Measurements from ENCODE around the gene KCNB1.

The KCNB1 gene

GRCh38 chr20:49482621-49483017 lies at the start of gene KCNB1:
Gene KCNB1 (minus strand): TSS chr20:49482668. CDS start chr20:49482480, 188 bp downstream.
- DNase-seq, result no peak

DNA sequence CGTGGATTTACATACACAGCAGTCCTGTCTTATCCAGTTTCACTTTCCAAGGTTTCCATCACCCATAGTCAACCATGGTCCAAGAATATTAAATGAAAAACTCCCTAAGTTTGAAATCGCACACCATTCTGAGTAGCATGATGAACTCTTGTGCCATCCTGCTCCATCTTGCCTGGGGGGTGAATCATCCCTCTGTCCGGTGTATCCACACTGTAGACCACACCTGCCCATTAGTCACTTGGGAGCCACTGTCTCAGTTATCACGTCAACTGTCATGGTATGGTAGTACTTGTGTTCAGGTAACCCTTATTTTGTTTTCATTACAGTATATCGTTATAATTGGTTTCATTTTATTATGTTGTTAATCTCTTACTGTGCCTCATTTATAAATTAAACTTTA lies 47.0 kb upstream of the KCNB1 start:
- DNase-seq, result no peak

- no peak for DNase-seq
Measured at GRCh38 chr20:49526568-49526967, 44.1 kb upstream of the KCNB1 start.

GRCh38 chr20:49526056-49526455 lies 43.6 kb upstream of the KCNB1 start:
- DNase-seq, result no peak

DNA sequence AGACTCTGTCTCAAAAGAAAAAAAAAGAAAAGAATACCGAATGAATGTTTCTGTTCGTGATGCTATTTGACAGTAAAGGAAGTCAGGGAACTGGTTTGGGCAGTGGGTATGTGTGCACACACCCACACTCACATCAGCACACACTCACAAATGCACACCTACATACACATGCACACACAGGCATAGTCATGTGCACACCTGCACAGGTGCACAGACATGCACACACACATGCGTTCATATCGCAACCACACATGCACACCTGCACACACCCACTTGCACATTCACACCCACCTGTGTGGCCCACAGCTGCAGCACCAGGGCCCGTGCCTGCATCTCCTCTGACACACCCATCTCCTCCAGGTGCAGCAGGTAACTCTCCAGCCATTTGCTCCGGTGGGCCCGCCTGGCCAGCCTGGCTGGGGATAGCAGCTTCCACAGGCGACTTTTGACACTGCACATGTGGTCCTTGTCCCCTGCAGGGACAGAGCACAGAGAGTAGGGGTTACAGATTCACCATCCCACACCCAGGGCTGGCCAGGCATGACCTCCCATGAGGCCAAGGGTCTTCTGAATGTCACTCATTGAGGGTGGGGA lies 41.4 kb upstream of the KCNB1 start:
- DNase-seq, result no peak

- DNase-seq, result no peak
Measured at GRCh38 chr20:49521356-49521755, 38.9 kb upstream of the KCNB1 start.

DNA sequence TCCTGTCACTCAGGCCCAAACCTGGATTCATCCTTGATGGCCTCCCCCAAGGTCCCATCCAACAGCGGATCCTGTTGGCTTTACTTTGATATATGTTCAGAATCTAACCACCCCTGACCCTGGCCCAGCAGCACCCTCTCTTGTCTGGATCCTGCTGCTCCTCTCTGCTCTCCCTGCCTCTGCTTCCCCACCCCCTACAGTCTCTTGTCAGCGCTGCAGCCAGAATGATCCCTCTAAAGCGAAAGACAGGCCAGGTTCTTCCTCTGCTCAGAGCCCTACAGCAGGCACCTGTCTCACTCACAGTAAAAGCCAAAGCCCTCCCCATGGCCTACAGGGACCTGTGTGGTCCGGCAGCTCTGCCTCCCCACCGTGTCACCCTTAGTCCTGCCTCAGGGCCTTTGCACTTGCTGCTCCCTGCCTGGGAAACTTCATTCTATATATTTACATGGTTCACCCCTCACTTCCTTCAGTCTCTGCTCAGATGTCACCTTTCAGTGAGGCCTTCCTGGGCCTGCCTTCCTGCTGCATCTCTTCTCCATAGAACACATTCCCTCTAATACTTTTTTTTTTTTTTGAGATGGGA lies 37.4 kb upstream of the KCNB1 start:
- DNase-seq, result no peak

DNA sequence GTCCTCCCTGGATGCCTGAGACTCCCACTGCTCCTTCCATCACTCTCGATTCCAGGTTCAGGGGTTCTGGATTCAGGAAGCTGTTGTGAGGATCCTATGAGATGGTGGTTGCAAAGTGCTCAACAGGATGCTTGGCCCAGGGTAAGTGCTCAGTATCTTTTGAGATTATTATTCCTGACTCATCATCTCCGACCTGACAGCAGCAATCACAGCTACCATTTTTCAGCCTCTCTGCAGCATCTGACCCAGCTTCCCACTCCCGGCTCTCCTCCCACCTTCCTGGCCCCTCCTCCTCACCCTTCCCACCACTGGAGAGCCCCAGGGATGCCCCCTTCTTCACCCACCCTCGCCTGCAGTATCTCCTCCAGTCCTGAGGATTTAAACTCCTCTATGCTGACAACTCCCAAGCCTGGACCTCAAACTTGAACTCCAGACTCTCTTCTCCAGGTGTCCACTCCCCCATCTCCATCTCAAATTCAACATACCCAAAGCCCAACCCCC lies 36.8 kb upstream of the KCNB1 start:
- no peak for DNase-seq

GRCh38 chr20:49518576-49518975 lies 36.1 kb upstream of the KCNB1 start:
- DNase-seq, result no peak

DNA sequence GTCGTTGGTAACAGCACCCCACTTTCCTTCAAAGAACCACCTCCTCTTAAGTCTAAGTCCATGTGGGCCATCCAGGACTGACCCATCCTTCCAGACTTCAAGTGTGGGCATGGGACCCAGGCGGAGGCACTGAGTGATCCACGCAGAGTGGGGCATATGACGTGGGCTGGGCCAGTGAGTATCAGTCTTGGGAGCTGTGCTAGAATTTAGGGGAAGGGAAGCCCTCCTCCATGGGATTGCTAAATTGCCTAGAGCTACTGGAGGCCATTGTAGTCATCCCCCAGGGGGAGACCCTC lies 35.3 kb upstream of the KCNB1 start:
- no peak for DNase-seq

DNA sequence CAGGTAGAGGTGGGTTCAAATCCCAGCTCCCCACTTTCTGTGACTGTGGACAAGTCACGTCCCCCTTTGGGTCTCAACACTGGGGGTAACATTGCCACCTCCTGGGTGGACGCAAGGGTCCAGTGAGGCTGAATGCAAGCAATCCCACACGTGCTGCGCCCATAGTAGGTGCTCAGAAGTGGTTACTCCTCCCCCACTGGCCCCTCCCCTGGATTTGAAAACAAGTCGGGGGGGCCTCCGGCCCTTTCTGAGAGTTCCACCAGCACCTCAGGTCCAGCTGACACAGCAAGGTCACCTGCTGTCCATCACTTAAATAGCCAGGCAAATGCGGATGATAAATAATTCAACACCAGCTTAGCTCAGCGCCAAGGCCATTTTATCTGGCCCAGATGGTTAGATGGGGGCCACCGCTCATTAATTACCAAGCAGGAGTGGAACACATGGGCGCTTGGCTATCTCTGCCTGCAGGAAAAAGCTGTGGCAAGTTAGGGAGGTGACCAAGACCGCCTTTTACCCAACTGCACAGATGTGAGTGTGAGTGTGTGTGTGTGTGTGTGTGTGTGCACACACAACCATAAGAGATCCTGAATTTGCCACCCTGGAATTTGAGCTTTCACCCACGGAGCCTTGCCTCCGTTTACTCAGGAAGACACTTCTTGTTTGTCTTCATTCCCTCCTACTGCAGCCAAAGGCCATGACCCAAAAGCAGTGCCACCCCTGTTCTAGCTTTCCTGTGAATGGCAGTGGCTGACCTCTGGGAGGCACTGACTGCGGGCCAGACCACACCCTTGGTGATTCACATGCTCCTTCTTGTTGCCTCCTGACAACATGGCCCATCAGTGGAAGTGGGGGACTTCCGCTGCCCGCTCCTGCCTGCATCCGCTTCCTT lies 34.7 kb upstream of the KCNB1 start:
- DNase-seq, result no peak

DNA sequence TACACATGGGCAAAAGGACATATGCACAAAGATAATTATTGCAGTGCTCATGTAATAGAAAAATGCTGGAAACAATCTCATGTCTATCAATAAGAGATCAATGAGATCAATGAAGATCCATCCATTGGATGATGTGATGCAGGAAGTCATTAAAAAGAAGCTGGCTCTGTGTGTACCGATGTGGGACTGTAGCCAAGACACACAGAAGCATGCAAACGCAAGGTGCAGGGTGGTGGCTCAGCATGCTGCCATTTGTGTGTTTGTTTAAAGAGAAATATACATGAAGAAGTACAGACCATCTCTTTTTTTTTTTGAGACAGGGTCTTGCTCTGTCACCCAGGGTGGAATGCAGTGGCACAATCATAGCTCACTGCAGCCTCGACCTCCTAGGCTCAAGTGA lies 33.1 kb upstream of the KCNB1 start:
- DNase-seq, result no peak

DNA sequence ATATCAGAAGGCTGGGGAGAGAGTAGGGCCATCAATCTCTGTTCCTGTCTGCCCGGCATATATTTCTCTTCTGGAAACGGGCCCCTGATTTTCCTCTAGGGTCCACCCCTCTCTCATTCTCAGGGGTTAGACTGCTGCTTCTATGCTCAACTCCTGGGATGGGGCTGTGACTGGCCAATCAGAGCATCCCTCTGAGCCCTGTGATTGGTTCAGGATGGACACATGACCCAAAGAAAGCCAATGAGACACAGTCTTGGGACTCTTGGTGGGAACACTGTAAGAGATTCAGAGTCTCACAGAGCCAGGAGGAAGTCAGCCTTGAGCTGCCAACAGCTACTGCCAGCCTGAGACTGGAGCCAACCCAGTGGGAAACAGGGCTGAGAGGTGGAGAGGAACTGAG lies 31.0 kb upstream of the KCNB1 start:
- DNase-seq, result no peak

DNA sequence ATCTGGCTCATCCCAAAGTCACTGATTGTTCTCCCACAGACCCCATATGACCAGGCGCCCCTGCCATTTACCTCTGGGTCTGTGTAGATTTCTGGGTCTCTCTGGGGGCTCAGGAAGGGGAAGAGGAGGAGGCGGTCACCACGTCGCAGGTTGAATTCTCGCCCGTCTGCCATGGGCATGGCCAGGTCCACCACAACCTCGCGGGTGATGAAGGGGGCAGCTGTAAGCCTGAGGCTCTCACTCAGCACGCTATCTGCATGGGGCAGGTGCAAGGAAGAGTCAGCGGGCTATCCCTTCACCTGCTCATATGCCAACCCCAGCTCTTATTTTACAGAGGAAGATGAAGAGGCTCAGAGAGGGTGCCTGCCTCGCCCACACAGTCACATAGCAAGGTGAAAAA lies 30.5 kb upstream of the KCNB1 start:
- no peak for DNase-seq

DNA sequence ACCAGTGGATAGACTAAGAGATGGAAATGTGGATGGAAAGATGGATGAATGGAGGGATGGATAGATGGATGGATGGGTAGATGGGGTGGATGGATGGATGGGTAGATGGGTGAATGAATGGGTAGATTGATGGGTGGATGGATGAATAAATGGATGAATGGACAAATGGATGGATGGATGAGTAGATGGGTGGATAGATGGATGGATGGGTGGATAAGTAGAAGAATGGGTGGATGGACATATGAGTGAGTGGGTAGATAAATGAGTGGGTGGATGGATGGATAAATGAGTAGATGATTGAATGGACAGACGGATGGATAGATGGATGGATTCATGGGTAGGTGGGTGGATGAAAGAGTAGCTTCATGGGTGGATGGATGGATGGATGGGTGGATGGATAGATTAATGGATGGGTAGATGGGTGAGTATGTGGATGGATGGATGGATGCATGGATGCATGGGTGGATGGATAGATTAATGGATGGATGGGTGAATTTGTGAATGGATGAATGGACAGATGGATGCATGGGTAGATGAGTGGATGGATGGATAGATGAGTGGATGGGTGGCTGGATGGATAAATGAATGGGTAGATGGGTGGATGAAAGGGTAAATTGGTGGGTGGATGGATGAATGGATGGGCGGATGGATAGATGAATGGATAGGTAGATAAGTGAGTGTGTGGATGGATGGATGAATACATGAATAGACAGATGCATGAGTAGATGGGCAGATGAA lies 29.5 kb upstream of the KCNB1 start:
- DNase-seq, result no peak

DNA sequence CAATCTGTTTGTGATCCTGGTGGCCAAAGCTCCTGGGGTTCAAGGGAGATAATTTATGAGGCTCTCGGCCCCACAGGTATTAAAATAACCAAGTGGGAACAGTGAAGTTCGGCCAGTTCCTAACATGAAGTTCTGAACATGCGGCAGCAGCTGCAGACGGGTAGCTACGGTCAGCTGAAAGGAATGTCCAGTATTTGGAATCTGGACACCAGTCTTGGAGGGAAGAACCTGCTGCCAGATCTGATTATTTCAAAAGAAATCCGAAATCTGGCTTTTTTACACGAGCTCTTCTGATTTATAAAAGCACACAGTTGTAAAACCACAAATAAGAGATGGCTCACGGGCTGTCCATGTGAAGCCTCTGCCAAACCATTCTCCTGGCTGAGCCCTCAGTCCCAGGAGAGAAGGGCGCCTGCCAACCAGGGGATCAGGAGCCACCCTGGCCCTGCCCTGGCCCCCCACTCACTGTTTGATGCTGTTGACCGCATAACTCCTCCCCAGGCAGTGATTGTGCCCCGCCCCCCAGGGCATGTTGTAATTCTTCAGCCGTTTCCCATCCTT lies 28.2 kb upstream of the KCNB1 start:
- DNase-seq, result peak; percentile 50

GRCh38 chr20:49508435-49509199 lies 26.1 kb upstream of the KCNB1 start:
- no peak for DNase-seq

GRCh38 chr20:49507741-49508434 lies 25.4 kb upstream of the KCNB1 start:
- no peak for DNase-seq

GRCh38 chr20:49505518-49505917 lies 23.1 kb upstream of the KCNB1 start:
- no peak for DNase-seq

DNA sequence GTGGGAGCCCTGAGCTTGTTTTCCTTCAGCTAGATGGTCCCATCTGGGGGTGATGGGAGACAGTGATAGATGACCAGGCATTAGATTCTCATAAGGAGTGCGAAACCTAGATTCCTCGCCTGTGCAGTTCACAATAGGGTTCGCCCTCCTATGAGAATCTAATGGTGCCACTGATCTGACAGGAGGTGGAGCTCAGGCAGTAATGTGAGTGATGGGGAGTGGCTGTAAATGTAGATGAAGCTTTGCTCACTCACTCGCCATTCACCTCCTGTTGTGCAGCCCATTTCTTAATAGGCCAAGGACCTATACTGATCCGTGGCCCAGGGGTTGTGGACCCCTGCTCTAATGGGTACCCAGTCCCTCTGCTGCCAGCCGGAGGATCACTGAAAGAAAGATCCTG lies 20.7 kb upstream of the KCNB1 start:
- no peak for DNase-seq

DNA sequence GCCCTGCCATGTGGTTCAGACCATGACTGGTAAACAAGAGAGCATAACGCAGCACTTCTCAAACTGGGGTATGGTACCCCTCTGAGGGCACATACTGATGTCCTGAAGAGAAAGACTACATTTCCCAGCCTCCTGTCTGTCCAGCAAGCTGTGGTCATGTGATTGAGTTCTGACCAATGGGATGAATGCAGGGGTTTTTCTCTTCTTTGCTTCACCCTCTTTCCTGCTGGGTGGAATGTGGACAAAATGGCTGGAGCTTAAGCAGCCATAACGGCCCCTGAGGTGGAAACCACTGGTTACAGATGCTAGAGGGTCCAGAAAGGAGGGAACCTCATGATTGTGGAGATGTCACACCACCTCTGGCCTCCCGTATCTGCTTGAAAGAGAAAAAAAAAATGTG lies 19.4 kb upstream of the KCNB1 start:
- no peak for DNase-seq

DNA sequence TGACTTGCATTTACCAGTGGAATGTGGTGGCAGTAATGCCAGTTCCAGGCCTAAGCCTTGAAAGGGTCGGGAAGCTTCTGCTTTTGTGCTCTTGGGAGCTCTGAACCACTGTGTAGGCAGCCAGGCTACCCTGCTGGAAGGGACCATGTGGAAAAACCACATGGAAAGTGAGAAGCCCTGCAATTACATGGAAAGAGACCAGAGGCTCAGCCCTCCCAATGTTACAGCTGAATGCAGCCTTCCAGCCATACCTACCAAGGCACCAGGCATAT lies 14.9 kb upstream of the KCNB1 start:
- no peak for DNase-seq
